D721Med (cell line): ENCODE measurements around the gene HDAC4.

Experiments
- DNase-seq: peaks from one replicate; pipeline ENCODE4 v3.0.0; 2011; ENCODE audit warnings: low spot score; ENCODE audit not compliant: insufficient read length
- FAIRE-seq: peaks from 2 replicates; lab custom pipeline; 2011; peaks lifted over from hg19 to GRCh38; lab: Jason Lieb, UNC
- TF ChIP-seq, protein P1 (sequence below): IDR thresholded peaks from 2 replicates; pipeline ENCODE4 v1.5.1; 2012; ENCODE audit warnings: mild to moderate bottlenecking, control low read depth; ENCODE audit not compliant: insufficient read depth; ENCODE audit errors: missing control alignments

The HDAC4 gene

DNA sequence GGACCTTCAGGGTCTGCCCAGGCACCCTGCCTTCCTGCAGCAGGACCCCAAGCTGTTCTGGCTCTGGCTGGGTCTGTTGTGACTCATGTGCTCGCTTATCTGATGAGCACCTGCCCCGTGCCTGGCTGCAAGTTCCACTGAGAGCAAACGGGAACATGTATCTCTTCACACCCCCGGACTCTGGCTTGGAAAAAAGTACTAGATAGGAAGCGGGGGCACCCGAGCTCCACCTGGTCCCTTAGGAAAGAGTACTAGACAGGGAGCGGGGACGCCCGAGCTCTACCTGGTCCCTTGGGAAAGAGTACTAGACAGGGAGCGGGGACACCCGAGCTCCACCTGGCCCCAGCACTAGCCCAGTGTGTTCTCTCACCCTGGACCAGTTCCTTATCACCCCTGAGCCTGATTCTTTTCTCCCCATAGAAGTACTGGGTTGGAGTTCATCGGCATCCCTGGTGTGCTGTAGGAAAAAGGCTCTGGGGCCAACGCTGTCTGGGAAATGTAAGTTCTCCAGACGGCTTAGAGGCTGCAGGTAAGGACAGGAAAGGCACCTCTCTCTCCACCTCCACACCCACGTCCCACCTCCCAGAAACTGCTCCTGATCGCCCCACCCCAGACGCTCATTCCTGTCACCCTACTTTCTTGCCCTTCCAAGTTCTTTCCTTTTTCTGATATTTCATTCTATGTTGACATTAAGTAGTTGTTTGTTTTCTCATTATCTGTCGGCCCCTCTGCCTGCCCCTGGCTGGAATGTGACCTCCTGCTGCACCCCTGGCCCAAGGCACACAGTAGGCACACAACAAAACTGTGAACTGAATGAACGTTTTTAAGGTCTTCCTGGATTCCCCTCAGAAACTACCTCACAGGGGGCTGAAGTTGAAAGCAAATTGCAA, 40.2 kb downstream of the HDAC4 start:
- TF ChIP-seq, protein P1, sequence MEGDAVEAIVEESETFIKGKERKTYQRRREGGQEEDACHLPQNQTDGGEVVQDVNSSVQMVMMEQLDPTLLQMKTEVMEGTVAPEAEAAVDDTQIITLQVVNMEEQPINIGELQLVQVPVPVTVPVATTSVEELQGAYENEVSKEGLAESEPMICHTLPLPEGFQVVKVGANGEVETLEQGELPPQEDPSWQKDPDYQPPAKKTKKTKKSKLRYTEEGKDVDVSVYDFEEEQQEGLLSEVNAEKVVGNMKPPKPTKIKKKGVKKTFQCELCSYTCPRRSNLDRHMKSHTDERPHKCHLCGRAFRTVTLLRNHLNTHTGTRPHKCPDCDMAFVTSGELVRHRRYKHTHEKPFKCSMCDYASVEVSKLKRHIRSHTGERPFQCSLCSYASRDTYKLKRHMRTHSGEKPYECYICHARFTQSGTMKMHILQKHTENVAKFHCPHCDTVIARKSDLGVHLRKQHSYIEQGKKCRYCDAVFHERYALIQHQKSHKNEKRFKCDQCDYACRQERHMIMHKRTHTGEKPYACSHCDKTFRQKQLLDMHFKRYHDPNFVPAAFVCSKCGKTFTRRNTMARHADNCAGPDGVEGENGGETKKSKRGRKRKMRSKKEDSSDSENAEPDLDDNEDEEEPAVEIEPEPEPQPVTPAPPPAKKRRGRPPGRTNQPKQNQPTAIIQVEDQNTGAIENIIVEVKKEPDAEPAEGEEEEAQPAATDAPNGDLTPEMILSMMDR: no peak

DNA sequence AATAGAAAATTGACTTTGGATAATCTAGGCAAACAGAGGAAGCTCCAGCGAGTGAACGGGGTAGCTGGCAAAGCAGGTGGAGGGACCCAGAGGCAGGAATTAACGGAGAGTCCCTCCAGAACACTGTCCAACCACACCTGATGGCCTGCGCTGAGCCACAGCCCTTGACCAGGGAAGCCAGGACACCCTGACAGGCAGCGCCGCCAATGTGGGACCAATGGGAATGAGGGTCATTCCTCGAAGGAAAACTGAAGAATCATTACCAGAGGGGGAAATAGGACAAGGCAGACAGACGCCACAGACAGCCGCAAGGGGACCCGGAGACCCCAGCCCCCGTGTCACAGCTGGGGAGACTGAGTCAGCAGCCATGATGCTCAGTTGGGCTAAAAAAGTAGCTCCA, 40.8 kb downstream of the HDAC4 start:
- TF ChIP-seq, protein P1: no peak
- FAIRE-seq: no peak
- no peak for DNase-seq

More for the DNA sequence above, 40.2 kb downstream of the HDAC4 start:
- DNase-seq (no peak), FAIRE-seq (no peak)

DNA sequence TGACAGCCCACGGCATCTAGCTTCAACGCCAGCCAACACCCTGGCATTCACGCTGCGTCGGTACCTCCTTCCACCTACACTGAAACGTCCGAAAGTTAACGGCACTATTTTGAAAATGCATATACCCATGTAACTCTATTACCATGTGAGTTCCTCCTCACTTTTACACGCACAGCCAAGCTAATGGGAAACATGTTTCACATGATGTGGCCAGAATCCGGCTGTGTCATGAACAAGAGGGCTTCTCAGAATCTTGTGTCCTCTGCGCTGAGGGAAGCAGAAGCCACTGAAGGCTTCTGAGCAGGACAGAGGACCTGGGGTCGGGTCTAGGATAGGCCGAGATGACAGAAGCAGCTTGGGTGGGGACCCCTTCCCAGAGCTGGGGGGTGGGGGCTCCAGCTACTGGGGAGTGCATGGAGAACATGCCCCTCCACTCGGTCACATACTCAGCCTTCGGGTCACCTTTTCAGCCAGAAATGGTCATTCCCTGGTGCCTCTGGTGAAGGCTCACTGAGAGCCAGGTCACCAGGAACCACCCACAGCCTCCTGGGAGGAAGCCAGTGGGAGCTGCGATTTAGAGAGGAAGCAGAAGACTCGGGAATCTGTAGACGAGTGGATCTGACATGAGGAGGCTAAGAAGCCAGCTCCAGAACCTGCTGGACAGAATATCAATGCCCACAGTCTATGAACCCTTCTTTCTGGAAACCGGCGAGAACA, 41.5 kb downstream of the HDAC4 start:
- FAIRE-seq (no peak), DNase-seq (no peak)
- TF ChIP-seq, protein P1: no peak

DNA sequence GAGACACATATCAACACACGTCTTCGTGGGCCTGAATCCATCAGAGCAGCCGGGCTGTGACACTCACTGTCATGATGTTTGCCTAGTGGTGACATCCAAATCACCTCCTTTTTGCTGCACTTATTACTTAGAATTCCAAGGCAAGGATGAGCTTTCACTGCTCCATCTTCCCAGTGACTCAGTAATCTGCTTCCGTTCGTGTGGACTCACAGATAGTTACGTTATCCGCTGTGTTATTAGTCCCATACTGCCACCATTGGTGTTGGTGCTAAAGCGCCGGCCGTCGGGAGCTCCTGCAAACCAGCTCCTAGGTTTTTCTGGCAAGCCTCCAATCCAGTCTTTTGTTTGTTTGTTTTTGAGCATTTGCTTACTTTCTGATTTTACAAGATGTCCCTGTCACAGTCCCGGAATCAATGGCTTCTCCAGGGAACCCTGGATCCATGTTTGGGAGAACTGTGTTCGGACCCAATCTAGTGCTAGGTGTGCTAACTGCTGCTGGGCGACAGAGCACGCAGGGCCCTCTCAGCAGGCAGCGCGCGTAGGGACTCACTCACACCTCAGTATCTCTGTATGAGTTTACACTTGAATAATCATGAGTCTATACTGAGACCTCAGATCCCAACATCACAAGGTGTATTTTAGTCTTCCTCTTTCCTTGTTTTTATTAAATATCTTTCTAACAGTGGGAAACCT, 42.6 kb downstream of the HDAC4 start:
- FAIRE-seq (no peak), DNase-seq (no peak)
- TF ChIP-seq, protein P1: no peak

DNA sequence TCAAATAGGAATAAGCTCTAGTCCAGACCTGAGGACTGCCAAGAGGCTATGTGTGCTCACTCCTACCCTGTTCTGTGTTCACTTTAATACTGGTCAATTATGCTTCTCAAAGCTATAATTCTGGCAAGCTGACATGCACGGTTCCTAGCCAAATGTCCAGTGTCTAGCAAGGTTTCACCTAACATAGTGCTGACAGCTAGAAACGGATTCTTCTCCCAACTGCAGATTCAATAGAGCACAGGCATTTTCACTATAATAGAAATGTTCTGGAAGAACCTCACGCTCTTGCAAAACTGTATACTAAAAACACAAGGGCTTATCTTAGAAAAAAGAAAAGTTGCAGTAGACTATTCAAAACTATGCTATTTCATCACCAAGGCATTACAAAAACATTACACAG, 45.1 kb downstream of the HDAC4 start:
- FAIRE-seq (no peak), DNase-seq (no peak)
- TF ChIP-seq, protein P1: no peak

DNA sequence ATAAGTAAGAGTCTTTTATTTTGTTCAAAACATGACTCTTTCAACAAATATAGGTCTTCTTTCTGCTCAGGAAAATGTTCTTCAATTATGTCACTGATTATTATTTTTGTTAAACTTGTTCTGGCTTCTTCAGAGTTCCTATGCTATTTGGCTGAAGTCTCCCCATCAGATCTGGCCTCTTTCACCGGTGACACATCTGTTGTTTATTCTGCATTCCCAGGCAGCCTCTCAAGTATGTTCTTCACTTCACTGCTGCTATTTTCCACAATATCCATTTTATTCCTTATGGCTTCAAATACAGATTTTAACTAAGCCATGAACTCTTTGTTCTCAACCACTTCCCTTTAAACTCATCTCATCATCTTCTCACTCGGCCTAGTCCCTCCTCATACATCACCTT, 45.7 kb downstream of the HDAC4 start:
- DNase-seq (no peak), FAIRE-seq (no peak)
- TF ChIP-seq, protein P1: no peak

DNA sequence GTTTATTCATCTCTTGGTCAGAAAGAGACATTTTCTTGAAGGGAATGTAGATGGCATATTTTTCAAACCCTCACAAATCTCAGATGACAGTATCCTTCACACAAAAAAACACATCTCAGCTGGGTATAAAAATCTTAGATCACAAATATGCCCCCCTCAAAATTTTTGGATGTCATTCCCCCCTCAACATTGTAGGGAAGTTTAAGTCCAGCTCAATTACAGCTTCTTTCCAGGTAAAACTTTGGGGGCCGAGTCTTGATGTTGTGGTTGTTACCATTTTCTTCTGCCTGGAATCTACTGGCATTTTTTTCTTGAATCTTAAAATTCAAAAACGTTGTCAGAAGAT, 46.1 kb downstream of the HDAC4 start:
- TF ChIP-seq, protein P1: no peak
- FAIRE-seq: no peak
- no peak for DNase-seq
